Activated CD4-positive, alpha-beta T cell treated with anti-CD3 and anti-CD28 coated beads, Interleukin-2, amount 50 U/mL, for 16 hours (primary cell): ENCODE results near the gene TTLL13.
A peak's percentile ranks its signal among the peaks of the same experiment; 100 is the strongest.

Source experiments
- DNase-seq: peaks from one replicate; pipeline ENCODE4 v3.0.0-alpha.2; 2020

TTLL13 gene

GRCh38 chr15:90214553-90215196 lies 34.7 kb upstream of the TTLL13 start:
- no peak for DNase-seq

GRCh38 chr15:90217671-90218394 lies 31.5 kb upstream of the TTLL13 start:
- DNase-seq, result no peak

- peak; percentile 45 for DNase-seq
These were observed 29.8 kb upstream of the TTLL13 start for GRCh38 chr15:90219421-90220141.

- peak; percentile 35 for DNase-seq
These were observed 28.0 kb upstream of the TTLL13 start for GRCh38 chr15:90221246-90221900.

GRCh38 chr15:90222547-90222946 lies 26.8 kb upstream of the TTLL13 start:
- no peak for DNase-seq

GRCh38 chr15:90223441-90224165 lies 25.8 kb upstream of the TTLL13 start:
- no peak for DNase-seq

GRCh38 chr15:90225047-90225446 lies 24.3 kb upstream of the TTLL13 start:
- DNase-seq, result no peak

- no peak for DNase-seq
These were observed 23.7 kb upstream of the TTLL13 start for GRCh38 chr15:90225504-90226234.

- DNase-seq, result no peak
These were observed 22.0 kb upstream of the TTLL13 start for GRCh38 chr15:90227336-90227735.

GRCh38 chr15:90227816-90228772 lies 21.3 kb upstream of the TTLL13 start:
- DNase-seq, result no peak

GRCh38 chr15:90228960-90229359 lies 20.4 kb upstream of the TTLL13 start:
- no peak for DNase-seq

- no peak for DNase-seq
These were observed 19.3 kb upstream of the TTLL13 start for GRCh38 chr15:90230071-90230494.

- no peak for DNase-seq
These were observed 18.7 kb upstream of the TTLL13 start for GRCh38 chr15:90230610-90231009.

- peak; percentile 80 for DNase-seq
These were observed 18.0 kb upstream of the TTLL13 start for GRCh38 chr15:90231028-90232017.

- peak; percentile 29 for DNase-seq
These were observed 17.2 kb upstream of the TTLL13 start for GRCh38 chr15:90232196-90232595.

GRCh38 chr15:90232941-90233386 lies 16.4 kb upstream of the TTLL13 start:
- peak; percentile 8 for DNase-seq

GRCh38 chr15:90233387-90234095 lies 15.8 kb upstream of the TTLL13 start, which contains the start of gene CIB1:
Gene CIB1 (minus strand): TSS chr15:90233941. CDS start chr15:90233885, 56 bp downstream.
- peak; percentile 98 for DNase-seq
